HG03432 (cell line): ENCODE measurements around the gene ATP8B4.

ENCODE experiments used
- ATAC-seq: cut with Tn5 transposase; IDR thresholded peaks from one replicate; pipeline ENCODE4 v1.9.1; 2021; ENCODE audit warnings: mild to moderate bottlenecking, moderate library complexity; ENCODE audit not compliant: unreplicated experiment

The ATP8B4 gene

DNA sequence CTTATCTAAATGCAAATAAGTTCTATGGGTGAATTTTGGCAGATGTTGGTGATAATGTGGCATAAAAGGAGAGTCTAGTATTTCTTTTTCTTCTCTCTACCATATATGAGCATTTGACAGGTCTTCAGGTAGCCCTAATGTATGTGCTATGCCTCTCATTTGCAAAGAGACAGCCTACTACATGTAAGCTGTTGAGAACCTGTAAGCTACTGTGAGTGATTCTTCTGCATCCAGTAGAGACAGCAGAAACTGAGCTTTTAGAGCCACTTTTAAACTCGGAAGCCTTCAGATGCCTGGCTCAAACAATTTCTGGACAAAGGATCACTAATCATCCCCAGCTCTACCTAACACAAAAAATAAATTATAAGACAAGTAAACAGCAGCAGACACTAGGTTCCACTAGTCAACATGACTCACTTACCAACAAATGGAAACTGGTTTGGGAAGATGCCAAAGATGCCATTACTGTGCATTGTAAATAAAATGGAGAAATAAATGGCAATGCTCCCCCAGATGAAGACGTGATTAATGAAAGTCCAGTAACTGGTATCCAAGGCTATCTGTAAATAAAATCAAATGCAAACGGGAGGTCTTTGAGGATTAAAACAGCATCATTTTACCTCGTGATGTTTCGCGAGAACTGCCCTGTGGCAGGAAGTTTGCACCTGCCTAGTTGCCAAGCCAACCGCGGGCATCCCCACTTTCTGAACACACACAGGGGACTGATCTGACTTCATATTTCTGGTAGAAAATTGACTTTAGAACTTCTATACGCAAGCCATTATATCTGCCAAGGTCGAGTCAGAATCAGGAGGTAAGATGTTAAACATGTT is 252.9 kb downstream of the ATP8B4 start:
- no peak for ATAC-seq

DNA sequence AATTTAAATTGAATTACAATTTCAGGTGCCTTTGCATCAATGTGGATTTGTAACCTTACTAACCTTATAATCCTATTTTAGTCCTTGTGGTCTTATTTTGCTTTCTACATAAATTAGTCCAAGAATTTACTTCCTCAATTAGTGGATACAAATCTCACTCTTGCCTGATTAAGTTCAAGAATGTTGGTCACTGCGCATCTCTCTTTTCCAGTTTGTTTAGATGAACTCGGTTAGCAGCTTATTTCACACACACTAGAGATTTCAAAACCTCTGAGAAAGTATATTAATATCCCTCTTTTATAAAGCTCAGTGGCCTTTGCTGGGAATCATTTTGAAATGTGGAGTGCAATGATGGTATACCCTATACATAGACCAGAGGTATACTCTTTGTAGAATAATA is 254.8 kb downstream of the ATP8B4 start:
- ATAC-seq, result no peak

DNA sequence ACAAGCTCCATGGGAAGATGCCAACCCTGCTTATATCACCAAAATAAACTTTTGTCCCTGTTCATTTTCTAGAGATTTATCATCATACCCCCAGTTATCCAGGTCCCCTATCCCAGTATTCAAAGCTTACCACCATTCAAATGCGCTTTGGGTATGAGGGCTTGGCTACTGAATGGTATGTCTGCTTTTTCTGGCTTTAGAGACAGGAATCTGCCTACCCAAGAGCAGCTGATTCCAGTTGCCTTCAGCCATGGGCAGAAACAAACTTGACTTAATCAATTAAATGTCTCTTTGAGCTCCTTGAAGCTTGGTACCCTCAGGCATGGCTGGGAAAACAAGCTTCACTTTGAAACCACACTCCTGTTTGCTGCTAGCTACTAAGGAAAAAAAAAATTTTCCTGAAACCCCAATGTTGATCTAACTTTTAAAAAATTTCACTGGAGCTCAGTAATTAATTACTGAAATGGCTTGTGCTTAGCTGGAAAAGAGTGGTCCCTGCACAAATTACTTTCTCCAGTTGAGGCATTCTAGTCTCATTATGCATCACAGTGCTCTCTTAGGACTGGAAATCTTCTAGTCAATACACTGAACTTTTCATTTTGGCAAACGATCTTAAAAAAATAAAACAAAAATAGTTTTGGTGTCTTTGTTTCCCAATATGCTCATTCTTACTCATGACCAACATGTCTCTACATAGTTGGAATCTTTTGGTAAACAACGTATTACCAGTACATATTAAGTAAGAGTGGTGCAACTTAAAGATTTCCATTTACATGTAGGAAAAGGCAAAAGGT is 255.4 kb downstream of the ATP8B4 start:
- no peak for ATAC-seq

DNA sequence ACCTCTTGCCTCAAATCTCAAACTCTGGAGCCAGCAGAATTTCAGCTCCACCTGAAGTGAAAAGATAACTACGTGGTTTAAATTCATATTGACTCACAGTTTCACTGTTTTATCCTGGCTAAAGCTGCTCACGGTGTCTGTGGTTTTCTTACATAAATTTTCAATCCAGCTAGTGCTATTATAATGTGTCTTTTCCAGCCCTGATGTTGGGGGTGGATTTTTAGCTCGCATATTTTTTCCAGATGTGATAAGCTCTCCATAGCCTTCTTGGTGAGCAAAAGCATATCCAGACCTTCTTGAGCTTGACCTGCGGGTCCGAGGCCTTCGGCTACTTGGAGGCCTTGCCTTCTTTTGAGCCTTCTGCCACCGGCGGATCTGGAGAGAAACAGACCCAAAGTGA is 258.9 kb downstream of the ATP8B4 start:
- no peak for ATAC-seq

DNA sequence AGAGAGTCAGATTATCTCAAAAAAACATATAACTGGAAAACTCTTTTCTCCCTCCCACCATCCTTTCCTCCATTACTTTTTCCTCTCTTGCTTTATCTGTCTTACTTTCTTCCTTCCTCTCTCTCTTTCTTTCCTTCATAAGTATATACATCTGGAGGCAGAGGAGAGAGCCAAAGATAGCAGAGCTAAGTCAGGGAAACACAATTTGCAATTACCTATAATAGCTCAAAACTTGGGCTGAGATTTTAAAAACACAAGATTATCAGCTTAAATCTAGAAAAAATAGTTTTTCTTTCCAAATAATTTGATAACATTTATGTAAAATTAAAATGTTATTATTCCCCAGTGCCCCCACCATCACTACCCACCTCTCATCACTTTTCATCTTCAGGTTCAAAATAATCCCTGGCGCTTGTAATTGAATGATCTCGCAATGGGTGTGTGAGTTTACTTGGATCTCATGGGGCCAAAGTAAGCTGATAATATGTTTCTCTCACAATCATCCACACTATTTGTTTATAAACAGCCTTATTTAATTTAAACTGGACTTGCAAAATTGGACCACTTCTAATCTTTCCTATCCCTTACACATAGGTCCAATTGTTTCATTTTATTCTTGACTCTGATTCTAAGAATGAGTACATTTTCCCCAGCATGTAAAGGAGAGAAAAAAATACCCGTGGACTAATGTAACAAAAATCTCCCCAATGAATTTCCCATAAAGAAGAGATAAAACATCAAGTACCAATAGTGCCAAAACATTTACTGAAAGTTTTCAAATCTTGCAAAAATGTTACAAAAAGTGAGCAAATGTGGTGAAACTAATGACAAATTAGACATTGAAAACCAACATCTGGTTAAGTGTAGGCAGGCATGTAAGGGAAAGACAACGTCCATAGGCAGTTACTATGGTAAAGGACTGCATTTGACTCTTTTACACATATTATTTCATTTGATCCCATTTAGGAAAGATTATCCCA is 261.2 kb downstream of the ATP8B4 start:
- no peak for ATAC-seq

DNA sequence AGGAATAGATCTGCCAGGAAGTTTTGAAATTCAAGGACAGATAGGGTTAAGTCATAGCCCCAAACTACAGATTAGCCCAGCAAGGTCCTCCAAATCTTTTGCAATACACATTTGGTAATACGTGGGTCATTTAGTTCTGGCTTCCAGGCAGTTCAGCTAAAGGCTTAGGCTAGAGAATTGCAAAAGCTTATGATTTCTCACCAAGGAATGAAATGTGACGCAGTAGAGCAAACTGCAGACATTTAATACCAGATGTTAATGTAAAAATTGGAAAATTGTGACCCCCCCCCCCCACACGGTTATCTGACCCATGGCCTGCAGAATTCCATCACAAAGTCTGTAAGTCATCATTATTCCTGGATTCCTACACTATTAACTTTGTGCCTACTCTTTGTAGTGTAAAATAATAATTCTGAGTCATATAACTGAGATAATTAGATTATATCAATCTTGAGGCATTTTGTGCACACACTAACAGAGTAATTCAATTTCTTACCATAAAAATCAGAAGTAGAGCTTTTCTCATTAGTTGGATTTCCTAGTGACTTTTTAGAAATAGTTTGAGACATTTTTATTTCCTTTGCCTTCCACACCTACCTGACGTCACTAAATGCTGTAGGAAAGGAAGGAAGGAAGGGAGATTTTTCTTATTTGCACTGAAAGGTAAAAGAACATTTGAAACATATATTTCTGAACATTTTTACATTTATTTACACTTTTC is 263.0 kb downstream of the ATP8B4 start:
- ATAC-seq, result no peak

DNA sequence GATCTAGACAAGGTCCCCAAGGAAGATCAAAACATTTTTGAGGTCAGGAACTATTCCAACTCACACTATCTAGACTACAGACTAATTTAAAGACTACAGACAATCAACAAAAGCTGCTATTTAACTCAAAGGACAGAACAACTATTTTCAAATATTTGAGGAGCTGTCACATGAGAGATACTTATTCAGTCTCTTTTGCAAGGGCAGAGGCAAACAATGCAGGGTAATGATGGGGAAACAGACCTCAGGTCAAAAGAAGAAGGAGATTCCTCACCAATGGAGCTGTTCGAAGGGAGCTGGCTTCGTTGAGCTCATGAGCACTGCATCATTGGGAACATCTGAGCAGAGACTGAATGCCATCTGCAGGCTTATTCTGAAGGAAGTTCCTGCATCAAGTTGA is 266.3 kb downstream of the ATP8B4 start:
- no peak for ATAC-seq

DNA sequence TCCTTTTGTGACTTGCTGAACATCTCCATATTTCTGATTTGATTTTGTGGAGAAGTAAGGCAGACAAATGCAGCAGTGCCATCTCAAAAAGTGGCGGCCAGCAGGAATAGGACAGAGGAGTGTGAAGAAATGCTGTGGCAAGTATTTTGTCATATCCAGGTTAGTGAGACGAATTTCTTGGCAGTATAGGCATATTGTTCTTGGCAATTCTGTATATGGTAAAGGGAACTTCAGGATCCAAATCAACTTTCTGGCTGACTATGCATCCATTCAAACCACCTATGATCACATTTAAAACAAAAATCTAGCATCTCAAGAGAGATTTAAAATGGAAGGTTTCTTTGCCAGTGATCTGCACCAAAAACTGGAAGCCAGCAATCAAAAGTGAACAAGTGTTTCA is 270.2 kb downstream of the ATP8B4 start:
- ATAC-seq, result no peak

DNA sequence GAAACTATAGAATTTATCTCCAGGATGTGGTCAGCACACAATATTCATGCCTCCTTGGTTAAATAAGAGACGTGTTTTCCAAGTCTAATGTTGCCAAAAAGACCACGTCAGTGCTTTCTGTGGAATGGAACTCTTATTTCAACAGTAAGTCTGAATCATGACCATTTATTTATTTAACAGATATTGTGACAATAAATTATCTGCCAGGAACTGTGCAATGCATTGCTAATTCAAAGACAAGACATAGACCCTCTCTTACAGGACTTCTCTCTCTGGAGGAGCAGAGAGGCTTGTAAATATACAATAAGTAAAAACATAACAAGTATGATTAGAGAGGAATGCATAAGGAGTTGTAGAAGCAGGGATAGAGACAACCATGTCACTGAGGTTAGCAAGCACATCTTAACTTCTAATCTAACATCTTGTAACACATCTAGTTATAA is 270.7 kb downstream of the ATP8B4 start:
- ATAC-seq, result no peak

DNA sequence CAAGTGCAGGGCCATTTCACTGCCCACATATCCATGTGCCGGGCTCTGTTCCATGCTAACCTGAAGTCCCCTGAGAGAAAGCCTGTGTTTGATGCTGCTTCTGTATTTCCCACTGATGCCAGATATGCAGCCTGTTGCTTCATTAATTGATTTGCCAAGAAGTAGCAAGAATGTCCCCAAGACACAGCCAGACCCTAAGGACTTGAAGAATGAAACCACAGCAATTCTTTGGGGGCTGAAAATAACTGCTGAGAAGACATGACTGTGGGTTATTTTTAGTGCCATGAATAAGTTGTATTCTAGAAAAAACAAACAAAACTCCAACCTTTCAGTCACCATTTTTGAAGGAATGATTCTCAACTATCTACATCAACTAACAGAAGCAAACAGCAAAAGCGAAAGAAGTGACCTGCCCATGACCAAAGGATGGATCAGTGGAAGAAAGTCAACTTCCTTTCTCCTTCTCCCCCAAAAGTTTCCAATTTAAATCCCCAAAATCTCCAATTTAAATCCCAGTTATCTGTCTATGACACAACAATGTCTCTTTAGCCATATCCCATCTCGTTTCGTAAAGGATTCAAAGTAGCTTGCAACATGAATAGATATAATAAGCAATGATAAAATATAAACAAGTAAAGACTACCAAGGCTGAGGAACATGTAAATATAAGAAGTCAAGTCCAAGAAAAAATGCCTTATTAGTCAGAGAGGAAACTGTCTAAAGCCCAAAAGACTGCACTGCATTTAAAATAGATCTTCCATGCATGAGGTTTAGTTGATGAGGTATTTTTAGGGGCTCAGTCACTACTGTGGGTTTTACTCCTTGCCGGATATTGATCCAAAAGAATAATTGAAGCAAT is 271.4 kb downstream of the ATP8B4 start:
- ATAC-seq, result no peak

DNA sequence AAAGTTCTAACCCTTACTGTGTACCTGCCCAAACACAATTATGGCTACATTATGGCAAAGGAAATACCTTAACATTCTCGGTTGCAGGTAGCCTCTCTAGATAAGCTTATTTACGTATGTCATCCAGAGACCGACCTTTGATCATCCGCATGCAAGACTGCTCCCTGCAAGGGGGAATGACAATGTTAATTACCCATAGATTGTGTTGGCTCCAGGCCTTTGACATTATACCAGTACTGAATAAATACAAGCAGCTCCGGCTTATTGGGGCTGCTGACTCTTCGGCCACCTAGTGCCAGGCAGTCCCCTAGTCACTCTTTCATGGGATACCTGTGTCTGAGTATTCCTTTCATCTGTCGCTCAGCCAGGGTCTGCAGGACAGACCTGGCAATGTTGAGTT is 274.6 kb downstream of the ATP8B4 start:
- no peak for ATAC-seq

DNA sequence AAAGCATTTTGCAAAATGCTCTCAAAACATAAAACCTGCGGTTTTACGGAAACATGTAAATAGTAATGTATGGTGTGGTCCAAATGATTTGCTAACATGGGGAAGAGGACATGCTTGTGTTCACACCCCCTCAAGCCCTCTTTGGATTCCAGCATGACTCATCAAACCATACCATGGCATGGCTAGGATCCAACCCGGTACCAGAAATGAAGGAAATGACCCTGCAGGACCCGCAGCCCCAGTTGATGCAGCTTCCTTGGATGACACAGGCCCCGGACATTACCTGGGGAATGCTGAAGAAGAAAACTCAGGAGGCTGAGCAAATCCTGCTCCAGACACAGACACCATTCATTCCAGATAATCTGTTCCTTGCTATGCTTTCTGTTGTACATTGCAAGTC is 275.3 kb downstream of the ATP8B4 start:
- no peak for ATAC-seq

DNA sequence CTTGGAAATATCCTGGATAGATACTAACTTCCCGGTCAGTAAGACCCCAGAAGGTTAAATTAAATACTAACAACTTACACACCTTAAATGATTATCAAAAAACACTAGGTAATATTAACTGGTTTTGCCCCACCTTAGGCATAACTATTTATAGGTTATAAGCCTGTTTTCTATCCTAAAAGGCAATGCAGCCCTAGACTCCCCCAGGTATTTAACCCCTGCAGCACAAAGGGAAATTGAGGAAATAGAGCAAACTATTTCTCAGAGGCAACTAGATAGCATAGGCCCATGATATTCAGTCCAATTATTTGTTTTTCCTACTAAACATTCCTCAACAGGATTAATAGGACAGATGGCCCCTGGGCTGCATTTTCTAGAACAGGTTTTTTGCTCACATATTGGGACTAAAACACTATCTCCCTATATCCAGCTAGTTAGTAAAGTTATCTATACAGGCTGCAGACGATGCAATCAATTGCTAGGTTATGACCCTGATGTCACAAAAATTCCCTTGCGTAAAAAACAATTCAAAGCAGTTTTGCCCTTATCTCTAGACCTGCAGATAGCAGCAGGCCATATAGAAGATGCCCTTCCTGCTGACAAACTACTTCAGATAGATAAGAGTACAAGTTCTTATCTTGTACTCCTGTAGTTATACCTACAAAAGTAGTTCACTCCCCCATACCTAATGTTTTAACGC is 276.9 kb downstream of the ATP8B4 start:
- no peak for ATAC-seq

DNA sequence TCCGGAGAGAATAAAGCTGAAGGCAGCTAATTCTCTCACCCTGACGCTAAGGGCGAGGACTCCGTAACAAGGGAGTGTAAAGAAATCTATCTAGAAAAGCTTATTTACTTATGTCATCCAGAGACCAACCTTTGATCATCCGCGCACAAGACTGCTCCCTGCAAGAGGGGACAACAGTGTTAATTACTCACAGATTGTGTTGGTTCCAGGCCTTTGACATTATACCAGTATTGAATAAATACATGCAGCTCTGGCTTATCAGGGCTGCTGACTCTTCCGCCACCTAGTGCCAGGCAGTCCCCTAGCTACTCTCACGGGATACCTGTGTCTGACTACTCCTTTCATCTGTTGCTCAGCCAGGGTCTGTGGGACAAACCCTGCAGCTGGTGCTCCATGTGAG is 286.5 kb downstream of the ATP8B4 start:
- no peak for ATAC-seq

DNA sequence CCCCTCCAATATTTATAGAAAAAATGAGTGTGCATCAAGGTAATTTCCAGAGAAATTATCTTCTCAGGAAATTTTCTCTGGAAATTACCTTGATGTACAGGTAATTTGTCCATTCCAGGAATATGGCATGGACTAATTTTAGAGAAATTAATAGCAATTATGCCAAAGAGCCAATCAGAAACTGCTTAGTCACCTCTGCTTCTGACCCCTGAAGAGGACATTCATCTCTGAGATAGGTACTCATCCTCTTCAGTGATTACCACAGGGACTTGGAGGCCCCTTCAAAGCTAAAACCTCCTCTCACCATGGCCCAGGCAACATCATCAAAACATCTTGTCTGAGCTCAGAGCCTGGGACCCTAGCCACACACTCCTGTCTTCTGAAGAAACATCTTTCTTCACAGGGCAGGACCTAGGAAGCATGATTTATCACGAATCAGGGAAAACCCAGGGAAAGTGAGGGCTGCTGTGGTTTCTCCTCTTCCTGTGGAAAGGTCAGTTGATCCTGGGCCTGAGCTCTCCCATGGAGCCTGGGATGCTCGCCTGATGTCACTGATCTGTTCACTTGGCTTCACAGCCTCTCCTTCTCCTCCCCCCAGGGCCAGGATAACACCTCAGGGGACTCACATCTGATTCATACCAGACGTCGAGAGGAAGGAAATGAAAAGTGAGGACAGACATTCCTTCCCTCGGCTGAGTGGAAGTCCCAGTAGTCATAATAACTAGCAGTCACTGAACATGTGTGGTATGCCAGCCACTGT is 287.6 kb downstream of the ATP8B4 start:
- no peak for ATAC-seq

DNA sequence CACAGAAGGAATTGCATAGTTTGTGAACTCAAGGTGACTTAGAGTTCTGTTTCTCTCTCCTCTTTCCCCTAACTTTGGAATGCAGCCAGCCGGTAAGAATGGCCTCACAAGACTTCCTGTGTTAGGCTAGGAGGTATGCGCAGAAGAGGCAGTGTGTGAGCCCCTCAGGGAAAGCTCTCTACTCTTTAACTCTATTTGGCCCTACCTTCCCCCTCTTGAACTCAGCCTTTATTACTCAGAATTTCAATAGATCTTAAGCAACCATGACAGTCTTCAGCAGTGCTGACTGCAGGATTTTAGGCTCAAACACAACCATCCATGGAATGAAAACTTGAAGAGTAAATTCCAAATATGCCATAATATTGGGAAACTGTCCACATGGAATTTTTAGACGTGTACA is 288.6 kb downstream of the ATP8B4 start:
- ATAC-seq, result no peak

DNA sequence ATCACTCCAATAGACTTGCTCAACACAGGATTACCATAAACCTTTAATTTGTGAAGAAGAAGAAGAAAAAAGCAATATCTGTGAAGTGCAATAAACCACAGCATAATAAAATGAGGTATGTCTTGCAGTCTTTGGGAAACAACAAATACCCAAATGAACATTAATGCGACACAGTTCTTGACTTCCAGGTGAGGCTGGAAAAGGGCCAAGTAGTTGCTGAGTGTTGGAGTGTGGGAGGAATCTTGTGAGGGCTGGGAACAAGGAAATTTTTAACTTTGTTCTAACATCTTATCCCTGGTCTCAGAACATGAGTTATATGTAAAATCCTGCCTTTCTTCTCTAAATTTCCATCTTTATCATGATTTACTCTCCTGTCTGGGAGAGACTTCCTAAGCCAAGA is 291.7 kb downstream of the ATP8B4 start:
- no peak for ATAC-seq

DNA sequence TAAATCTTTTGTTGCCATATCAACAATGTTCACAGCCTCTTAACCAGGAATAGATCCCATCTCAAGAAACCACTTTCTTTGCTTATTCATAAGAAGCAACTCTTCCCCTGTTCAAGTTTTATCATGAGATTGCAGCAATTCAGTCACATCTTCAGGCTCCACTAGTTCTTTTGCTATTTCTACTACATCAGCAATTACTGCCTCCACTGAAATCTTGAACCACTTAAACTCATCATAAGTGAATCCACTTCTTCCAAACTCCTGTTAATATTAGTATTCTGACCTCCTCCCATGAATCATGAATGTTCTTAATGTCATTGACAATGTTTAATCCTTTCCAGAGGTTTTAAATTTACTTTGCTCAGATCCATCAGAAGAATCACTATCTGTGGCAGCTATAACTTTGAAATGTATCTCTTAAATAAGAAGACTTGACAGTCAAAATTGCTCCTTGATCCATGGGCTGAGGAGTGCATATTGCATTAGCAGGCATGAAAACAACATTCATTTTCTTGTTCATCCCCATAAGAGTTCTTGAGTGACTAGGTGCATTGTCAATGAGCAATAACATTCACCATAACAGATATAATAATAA is 292.3 kb downstream of the ATP8B4 start:
- no peak for ATAC-seq
